ENCODE results near the gene PPT1.
A peak's percentile ranks its signal among the peaks of the same experiment; 100 is the strongest.

Gene PPT1

GRCh38 chr1:40102896-40103295, 5.8 kb upstream of the PPT1 start:
- ChIA-PET CTCF (interaction anchor here (1.3 to 2.4 kb wide), 2 partner anchors 18 to 41 kb away, joined by 3 to 7 read pairs; no protein-coding TSS in a partner anchor), POLR2A (no interaction called here)
- H3K9me3 ChIP-seq (ENCODE audit: control insufficient read depth, insufficient read depth, low read depth, low read length) = no peaks in the 10 kb centered on the region
- peak; percentile 51 for TF ChIP-seq SETDB1 (IDR thresholded peaks at IDR 0.05; ENCODE audit: insufficient read length, low read length)
- TF ChIP-seq EGR2 (tag by site-specific recombination; IDR thresholded peaks at IDR 0.05; ENCODE audit: low read depth) = no peak
- H3K36me3 ChIP-seq (ENCODE audit: control insufficient read depth in 2 of 2, insufficient read depth in 1 of 2, low read length in 2 of 2) = no peaks in the 10 kb centered on the region
- no peak overlapping the region for H3K27ac ChIP-seq (ENCODE audit: extremely low read depth, low read depth, low read length)
- no peaks in the 10 kb centered on the region for H3K4me1 ChIP-seq (ENCODE audit: control insufficient read depth, insufficient read depth, low read length)
- no peak overlapping the region for H3K4me3 ChIP-seq (ENCODE audit: low read depth, low read length)

GRCh38 chr1:40102038-40102437, 5.0 kb upstream of the PPT1 start:
- TF ChIP-seq SP2 (tag by site-specific recombination; IDR thresholded peaks at IDR 0.05) = no peak
- TF ChIP-seq SP3 (tag by site-specific recombination; IDR thresholded peaks at IDR 0.05) = no peak
- no peak for TF ChIP-seq ZNF624 (tag by site-specific recombination; IDR thresholded peaks at IDR 0.05)
- no peak for TF ChIP-seq ZBTB26 (tag by site-specific recombination; optimal IDR thresholded peaks at IDR 0.05)
- TF ChIP-seq KLF10 (tag by site-specific recombination; IDR thresholded peaks at IDR 0.05) = no peak
- no peak for TF ChIP-seq BCL6B (tag by site-specific recombination; IDR thresholded peaks at IDR 0.05)
- TF ChIP-seq ZNF26 (tag by site-specific recombination; IDR thresholded peaks at IDR 0.05) = no peak
- TF ChIP-seq ZNF404 (tag by site-specific recombination; IDR thresholded peaks at IDR 0.05) = no peak
- TF ChIP-seq ZNF549 (tag by site-specific recombination; IDR thresholded peaks at IDR 0.05) = no peak

GRCh38 chr1:40096646-40096976, 441 bp downstream of the PPT1 start:
- TF ChIP-seq ZNF366 (tag by site-specific recombination; conservative IDR thresholded peaks at IDR 0.05) (peak; percentile 40; the same call in 1 of the 2 replicates), ZNF433 (tag by site-specific recombination; IDR thresholded peaks at IDR 0.05; ENCODE audit: low read depth) (no peak)
- ChIA-PET POLR2A (interaction anchor here (1.0 kb wide), 1 partner anchor 296 kb away, joined by 3 read pairs; no protein-coding TSS in a partner anchor), CTCF (interaction anchor here (0.6 to 0.8 kb wide), 3 partner anchors 47 to 436 kb away, joined by 3 to 8 read pairs (median 5); no protein-coding TSS in a partner anchor)
- Histone ChIP-seq H3K4me3 (ENCODE audit: low read depth, low read length) (peak overlapping the region; percentile 74), H3K27ac (ENCODE audit: extremely low read depth, low read depth, low read length) (no peak overlapping the region; the same call in 1 of the 2 replicates), H3K36me3 (ENCODE audit: control insufficient read depth in 2 of 2, insufficient read depth in 1 of 2, low read length in 2 of 2) (peaks cover 0 to 17% of the 10 kb centered on the region in 2 experiments; a peak in 1 of 3 replicates), H3K4me1 (ENCODE audit: control insufficient read depth, insufficient read depth, low read length) (no peaks in the 10 kb centered on the region; the same call in 1 of the 2 replicates), H3K9me3 (ENCODE audit: control insufficient read depth, insufficient read depth, low read depth, low read length) (no peaks in the 10 kb centered on the region)

More at GRCh38 chr1:40102038-40102437, 5.0 kb upstream of the PPT1 start:
- no peaks in the 10 kb centered on the region for H3K36me3 ChIP-seq (ENCODE audit: control insufficient read depth in 2 of 2, insufficient read depth in 1 of 2, low read length in 2 of 2)
- ChIA-PET CTCF (interaction anchor here (0.6 to 2.2 kb wide), 5 partner anchors 13 to 236 kb away, joined by 3 to 6 read pairs (median 3); no protein-coding TSS in a partner anchor), POLR2A (no interaction called here)
- H3K27ac ChIP-seq (ENCODE audit: extremely low read depth, low read depth, low read length) = no peak overlapping the region
- no peaks in the 10 kb centered on the region for H3K4me1 ChIP-seq (ENCODE audit: control insufficient read depth, insufficient read depth, low read length)
- no peak overlapping the region for H3K4me3 ChIP-seq (ENCODE audit: low read depth, low read length)
- H3K9me3 ChIP-seq (ENCODE audit: control insufficient read depth, insufficient read depth, low read depth, low read length) = no peaks in the 10 kb centered on the region

- CTCF ChIA-PET = no interaction called here
- H3K36me3 ChIP-seq (ENCODE audit: control insufficient read depth in 2 of 2, insufficient read depth in 1 of 2, low read length in 2 of 2) = peaks cover 0 to 25% of the 10 kb centered on the region in 2 experiments; a peak in 1 of 3 replicates
- no peak overlapping the region for H3K4me3 ChIP-seq (ENCODE audit: low read depth, low read length)
- H3K9me3 ChIP-seq (ENCODE audit: control insufficient read depth, insufficient read depth, low read depth, low read length) = no peaks in the 10 kb centered on the region
- no peaks in the 10 kb centered on the region; the same call in 1 of the 2 replicates for H3K4me1 ChIP-seq (ENCODE audit: control insufficient read depth, insufficient read depth, low read length)
- H3K27ac ChIP-seq (ENCODE audit: extremely low read depth, low read depth, low read length) = no peak overlapping the region
- POLR2A ChIA-PET = no interaction called here
- TF ChIP-seq KLF1 (tag by site-specific recombination; IDR thresholded peaks at IDR 0.05) = no peak
- no peak for TF ChIP-seq ZFHX2 (tag by site-specific recombination; conservative IDR thresholded peaks at IDR 0.05)
- no peak for TF ChIP-seq ZNF350 (tag by site-specific recombination; IDR thresholded peaks at IDR 0.05)
- no peak for TF ChIP-seq ZNF488 (tag by site-specific recombination; IDR thresholded peaks at IDR 0.05)
- no peak for TF ChIP-seq SP7 (tag by site-specific recombination; IDR thresholded peaks at IDR 0.05)
- TF ChIP-seq ZNF777 (tag by site-specific recombination; IDR thresholded peaks at IDR 0.05; ENCODE audit: borderline replicate concordance) = no peak
- TF ChIP-seq ZNF2 (tag by site-specific recombination; IDR thresholded peaks at IDR 0.05) = no peak
- no peak for TF ChIP-seq ZNF624 (tag by site-specific recombination; IDR thresholded peaks at IDR 0.05)
- TF ChIP-seq ZNF426 (tag by site-specific recombination; IDR thresholded peaks at IDR 0.05) = no peak
- no peak for TF ChIP-seq ZNF155 (tag by site-specific recombination; IDR thresholded peaks at IDR 0.05)
- no peak for TF ChIP-seq ZFP41 (tag by site-specific recombination; IDR thresholded peaks at IDR 0.05; ENCODE audit: borderline replicate concordance)
Observed at GRCh38 chr1:40095806-40096205, 1.2 kb downstream of the PPT1 start.
